ENCODE data around the gene PIGN.

The PIGN gene

GRCh38 chr18:62080172-62080900 is 106.5 kb downstream of the PIGN start:
- no peak for TF ChIP-seq CTCF (IDR thresholded peaks at IDR 0.05; ENCODE audit: extremely low read depth, missing control alignments)
- DNase-seq (ENCODE audit: low spot score) = no peak

- TF ChIP-seq CTCF (IDR thresholded peaks at IDR 0.05; ENCODE audit: extremely low read depth, missing control alignments) = no peak
- DNase-seq (ENCODE audit: low spot score) = no peak
Observed at GRCh38 chr18:62073461-62074281, 113.2 kb downstream of the PIGN start.

- no peak for DNase-seq (ENCODE audit: low spot score)
- TF ChIP-seq CTCF (IDR thresholded peaks at IDR 0.05; ENCODE audit: extremely low read depth, missing control alignments) = no peak
Observed at GRCh38 chr18:62072370-62072769, 114.5 kb downstream of the PIGN start.

GRCh38 chr18:62071071-62071470 is 115.8 kb downstream of the PIGN start:
- no peak for TF ChIP-seq CTCF (IDR thresholded peaks at IDR 0.05; ENCODE audit: extremely low read depth, missing control alignments)
- DNase-seq (ENCODE audit: low spot score) = no peak

GRCh38 chr18:62070302-62070701 is 116.6 kb downstream of the PIGN start:
- TF ChIP-seq CTCF (IDR thresholded peaks at IDR 0.05; ENCODE audit: extremely low read depth, missing control alignments) = no peak
- no peak for DNase-seq (ENCODE audit: low spot score)

GRCh38 chr18:62069556-62069955 is 117.3 kb downstream of the PIGN start:
- TF ChIP-seq CTCF (IDR thresholded peaks at IDR 0.05; ENCODE audit: extremely low read depth, missing control alignments) = no peak
- no peak for DNase-seq (ENCODE audit: low spot score)

GRCh38 chr18:62066102-62066818 is 120.6 kb downstream of the PIGN start:
- TF ChIP-seq CTCF (IDR thresholded peaks at IDR 0.05; ENCODE audit: extremely low read depth, missing control alignments) = no peak
- no peak for DNase-seq (ENCODE audit: low spot score)

Data from GM20000 (cell line).